Endothelial cell of umbilical vein (primary cell): ENCODE results near the gene RPL36A. TPM values are rescaled to one million over a fixed set of nuclear protein-coding genes. Genes with fewer than 3 reads are reported as not detected.

Source experiments
- BruUV-seq: library from RNA; stranded (reverse); fragments of 400-500 nt; replicated peaks from 2 replicates; lab custom pipeline; 2021; lab: Mats Ljungman, UMichigan
- CTCF ChIA-PET: fragments of 300-600, 350-600 bp; sonication (Branson Sonifier 250); formaldehyde crosslinking; loops from one replicate; lab custom pipeline; 2021; ENCODE audit warnings: antibody characterized with exemption, inconsistent platforms; lab: Charles Lee
- POLR2A ChIA-PET: fragments of 300-600, 350-600 bp; sonication (Branson Sonifier 250); formaldehyde crosslinking; loops from one replicate; lab custom pipeline; 2021; ENCODE audit warnings: antibody characterized with exemption, inconsistent platforms; lab: Charles Lee
- DNase-seq: peaks from one replicate; pipeline ENCODE4 v3.0.0-alpha.2; 2011; ENCODE audit warnings: low read depth, low spot score
- FAIRE-seq: peaks from 2 replicates; lab custom pipeline; 2011; peaks lifted over from hg19 to GRCh38; lab: Jason Lieb, UNC
- H2AFZ ChIP-seq: 2 replicates; pipeline ENCODE4 v1.6.0; 2012; ENCODE audit warnings: low read depth, low read length, control low read depth, inconsistent platforms
- H3K27ac ChIP-seq: 2 replicates; pipeline ENCODE4 v1.5.1; 2011; ENCODE audit warnings: low read depth, mild to moderate bottlenecking, control low read depth, low read length, moderate library complexity; ENCODE audit not compliant: insufficient read depth
- H3K27me3 ChIP-seq, 2 experiments: 2 replicates each; pipeline versions ENCODE4 v1.6.0 to v1.6.1; 2011; ENCODE audit warnings: low read length in 2 of 2, mixed read lengths in 1 of 2; ENCODE audit not compliant: control insufficient read depth in 2 of 2, insufficient read depth in 2 of 2
- H3K36me3 ChIP-seq, 2 experiments: 2 replicates in 1 of 2; 3 replicates in 1 of 2; pipeline ENCODE4 v1.5.1; 2011; ENCODE audit warnings: low read length in 2 of 2, mild to moderate bottlenecking in 1 of 2, moderate library complexity in 1 of 2; ENCODE audit not compliant: control insufficient read depth in 2 of 2, insufficient read depth in 2 of 2; ENCODE audit errors: extremely low read depth in 1 of 2
- H3K4me1 ChIP-seq: 3 replicates; pipeline ENCODE4 v1.5.1; 2011; ENCODE audit warnings: mild to moderate bottlenecking, low read length; ENCODE audit not compliant: control insufficient read depth, insufficient read depth; ENCODE audit errors: extremely low read depth
- H3K4me2 ChIP-seq: 2 replicates; pipeline ENCODE4 v1.6.1; 2011; ENCODE audit warnings: low read length, control low read depth, mixed read lengths; ENCODE audit not compliant: insufficient read depth
- H3K4me3 ChIP-seq, 3 experiments: fragments of 200-600 bp in 1 of 3; sonication (generic), shearing (Covaris generic) in 1 of 3; replicated peaks in 1 of 3; 2 replicates each; pipeline ENCODE4 v1.5.1; 2011 to 2016; ENCODE audit warnings: control low read depth in 3 of 3, low read length in 3 of 3, mild to moderate bottlenecking in 2 of 3, inconsistent platforms in 1 of 3, low read depth in 1 of 3, moderate library complexity in 1 of 3; ENCODE audit not compliant: insufficient read depth in 1 of 3
- H3K79me2 ChIP-seq: 2 replicates; pipeline ENCODE4 v1.6.0; 2012; ENCODE audit warnings: low read length, inconsistent platforms; ENCODE audit not compliant: control insufficient read depth, insufficient read depth
- H3K9ac ChIP-seq: replicated peaks from 2 replicates; pipeline ENCODE3; 2011; ENCODE audit warnings: low read length, control low read depth; ENCODE audit not compliant: insufficient read depth; ENCODE audit errors: extremely low read depth
- H3K9me1 ChIP-seq: replicated peaks from 3 replicates; pipeline ENCODE4 v1.6.0; 2011; ENCODE audit warnings: mild to moderate bottlenecking, low read length; ENCODE audit not compliant: control insufficient read depth, insufficient read depth; ENCODE audit errors: extremely low read depth
- H3K9me3 ChIP-seq: replicated peaks from 2 replicates; pipeline ENCODE4 v1.5.1; 2012; ENCODE audit warnings: low read length, inconsistent platforms; ENCODE audit not compliant: control insufficient read depth, insufficient read depth
- H4K20me1 ChIP-seq: replicated peaks from 2 replicates; pipeline ENCODE3; 2011; ENCODE audit warnings: mild to moderate bottlenecking, low read length; ENCODE audit not compliant: control insufficient read depth, insufficient read depth; ENCODE audit errors: extremely low read depth
- EZH2 ChIP-seq: IDR thresholded peaks from 2 replicates; pipeline ENCODE4 v1.6.1; 2012; ENCODE audit warnings: borderline replicate concordance, low read depth, mild to moderate bottlenecking, moderate library complexity, low read length, inconsistent platforms; ENCODE audit not compliant: severe bottlenecking
- FOS ChIP-seq: IDR thresholded peaks from 2 replicates; pipeline ENCODE4 v1.6.1; 2011; ENCODE audit warnings: mild to moderate bottlenecking, low read length, moderate library complexity, borderline replicate concordance; ENCODE audit not compliant: insufficient read depth
- GATA2 ChIP-seq: IDR thresholded peaks from 2 replicates; pipeline ENCODE4 v1.7.0; 2011; ENCODE audit warnings: low read depth, mild to moderate bottlenecking, moderate library complexity, mixed read lengths, low read length; ENCODE audit not compliant: insufficient read length, insufficient read depth
- JUN ChIP-seq: IDR thresholded peaks from 2 replicates; pipeline ENCODE4 v1.6.1; 2011; ENCODE audit warnings: borderline replicate concordance, low read depth; ENCODE audit not compliant: insufficient read length, insufficient read depth
- MYC ChIP-seq: IDR thresholded peaks from one replicate; pipeline ENCODE4 v1.6.1; 2011; ENCODE audit warnings: mild to moderate bottlenecking, low read depth, low read length
- POLR2A ChIP-seq: IDR thresholded peaks from 2 replicates; pipeline ENCODE4 v1.6.1; 2012; ENCODE audit warnings: low read depth, mild to moderate bottlenecking, control low read depth, low read length
- POLR2AphosphoS5 ChIP-seq: IDR thresholded peaks from 2 replicates; pipeline ENCODE4 v1.6.1; 2012; ENCODE audit warnings: low read depth, mild to moderate bottlenecking, control low read depth, low read length, moderate library complexity; ENCODE audit not compliant: insufficient read depth
- dilution Hi-C: fragments of 300-500 bp; cut with MboI; formaldehyde crosslinking; loops from one replicate; pipeline ENCODE4 v1.15.0; 2019; ENCODE audit warnings: low sequenced_read_pairs; ENCODE audit not compliant: extremely low pct_ligation_motif_present
- intact Hi-C: fragments of 100-400 bp; cut with micrococcal nuclease; formaldehyde crosslinking; loops from one replicate; pipeline ENCODE4 v1.10.0; 2022
- polyA plus RNA-seq, 4 experiments: library from polyadenylated mRNA; depleted of rRNA in 3 of 4; stranded (reverse) in 3 of 4; unstranded in 1 of 4; fragments of >200 nt; gene quantifications; 2 replicates each; pipeline versions ENCODE4 v1.2.1 to v1.2.3, GENCODE V29; 2011 to 2012; ENCODE audit warnings: missing spikeins in 1 of 4
- total RNA-seq: library from RNA; stranded (reverse); gene quantifications from 2 replicates; pipeline ENCODE4 v1.2.3, GENCODE V29; 2021
- TF ChIP-seq, protein P1 (sequence below), 2 donors: IDR thresholded peaks; 1 replicate in 1 of 2; 2 replicates in 1 of 2; pipeline ENCODE4 v1.5.1; 2011; ENCODE audit warnings: low read length in 2 of 2, mild to moderate bottlenecking in 2 of 2, moderate library complexity in 2 of 2, control low read depth in 1 of 2, inconsistent platforms in 1 of 2, low read depth in 1 of 2; ENCODE audit not compliant: insufficient read depth in 1 of 2; ENCODE audit errors: extremely low read depth in 1 of 2
- TF ChIP-seq, protein P2 (sequence below): IDR thresholded peaks from 2 replicates; pipeline ENCODE4 v1.6.1; 2011; ENCODE audit not compliant: insufficient read depth, insufficient read length

The RPL36A gene
- total and polyA plus RNA-seq, 2 donors (not counting 3 experiments of a cell fraction or from before 2014, with no cell fraction given): 284 to 1,196 TPM

DNA sequence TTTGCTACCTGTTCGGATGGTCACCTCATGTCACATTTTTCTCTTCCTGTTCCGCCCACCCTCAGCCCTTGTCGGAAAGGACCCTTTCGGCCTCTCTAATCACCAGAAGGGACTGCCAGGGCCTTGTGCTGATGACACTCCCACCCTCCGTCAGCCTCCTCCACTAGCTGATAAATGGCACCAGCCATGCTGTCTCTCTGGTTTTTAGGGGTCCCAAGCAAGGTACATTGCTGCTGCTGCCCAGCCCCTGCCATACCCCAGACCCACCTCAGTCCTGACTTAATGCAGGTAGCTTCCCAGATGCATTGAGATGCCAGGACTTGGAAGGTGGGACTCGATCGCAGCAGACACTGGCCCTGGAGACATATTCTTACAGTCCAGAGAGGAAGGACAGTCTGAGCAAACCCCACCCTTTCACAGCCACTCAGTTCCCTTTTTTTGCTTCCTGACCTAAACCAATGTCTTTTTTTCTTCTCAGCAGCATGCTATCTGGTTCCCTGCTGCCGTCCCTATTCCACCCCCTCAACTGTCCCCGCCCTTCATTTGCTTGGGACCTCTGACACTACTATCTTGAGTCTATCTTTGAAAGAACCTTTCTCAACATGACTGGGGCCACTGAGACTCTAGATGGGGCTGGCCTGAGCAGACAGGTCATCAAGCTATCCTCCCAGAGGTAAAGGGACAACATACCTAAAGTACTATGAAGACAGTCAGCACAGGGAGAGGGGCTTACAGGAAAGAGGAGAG lies 4.8 kb upstream of the RPL36A start, which contains the start of gene BTK:
Gene BTK (minus strand): TSS at position 397 of the 747 bp plus-strand sequence. CDS start 10,907 bp downstream, outside the sequence.
- TF ChIP-seq POLR2AphosphoS5 (no peak), EZH2 (no peak), FOS (no peak), JUN (no peak), POLR2A (no peak), GATA2 (no peak), MYC (no peak)
- TF ChIP-seq, protein P1, sequence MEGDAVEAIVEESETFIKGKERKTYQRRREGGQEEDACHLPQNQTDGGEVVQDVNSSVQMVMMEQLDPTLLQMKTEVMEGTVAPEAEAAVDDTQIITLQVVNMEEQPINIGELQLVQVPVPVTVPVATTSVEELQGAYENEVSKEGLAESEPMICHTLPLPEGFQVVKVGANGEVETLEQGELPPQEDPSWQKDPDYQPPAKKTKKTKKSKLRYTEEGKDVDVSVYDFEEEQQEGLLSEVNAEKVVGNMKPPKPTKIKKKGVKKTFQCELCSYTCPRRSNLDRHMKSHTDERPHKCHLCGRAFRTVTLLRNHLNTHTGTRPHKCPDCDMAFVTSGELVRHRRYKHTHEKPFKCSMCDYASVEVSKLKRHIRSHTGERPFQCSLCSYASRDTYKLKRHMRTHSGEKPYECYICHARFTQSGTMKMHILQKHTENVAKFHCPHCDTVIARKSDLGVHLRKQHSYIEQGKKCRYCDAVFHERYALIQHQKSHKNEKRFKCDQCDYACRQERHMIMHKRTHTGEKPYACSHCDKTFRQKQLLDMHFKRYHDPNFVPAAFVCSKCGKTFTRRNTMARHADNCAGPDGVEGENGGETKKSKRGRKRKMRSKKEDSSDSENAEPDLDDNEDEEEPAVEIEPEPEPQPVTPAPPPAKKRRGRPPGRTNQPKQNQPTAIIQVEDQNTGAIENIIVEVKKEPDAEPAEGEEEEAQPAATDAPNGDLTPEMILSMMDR (IDR thresholded peaks at IDR 0.05; ENCODE audit: extremely low read depth in 1 of 2, insufficient read depth in 1 of 2, low read depth in 1 of 2, low read length in 2 of 2): no peak
- TF ChIP-seq, protein P2, sequence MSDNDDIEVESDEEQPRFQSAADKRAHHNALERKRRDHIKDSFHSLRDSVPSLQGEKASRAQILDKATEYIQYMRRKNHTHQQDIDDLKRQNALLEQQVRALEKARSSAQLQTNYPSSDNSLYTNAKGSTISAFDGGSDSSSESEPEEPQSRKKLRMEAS: no peak
- Histone ChIP-seq H3K9ac (no peak within 1 kb of the TSS), H3K79me2 (peaks cover 1% of the 10 kb centered on the region), H3K4me1 (no peaks in the 10 kb centered on the region), H3K4me3 (no peak within 1 kb of the TSS), H3K27me3 (no peaks in the 10 kb centered on the region), H3K4me2 (no peak within 1 kb of the TSS), H3K36me3 (no peaks in the 10 kb centered on the region), H4K20me1 (no peaks in the 10 kb centered on the region), H3K9me1 (no peaks in the 10 kb centered on the region), H2AFZ (no peak within 1 kb of the TSS), H3K27ac (no peak within 1 kb of the TSS), H3K9me3 (no peaks in the 10 kb centered on the region)
- BruUV-seq: no TSS peak
- intact Hi-C loops: no loop called here
- POLR2A ChIA-PET: no interaction called here
- FAIRE-seq: no peak
- no peak for DNase-seq
- CTCF ChIA-PET: no interaction called here
- dilution Hi-C loops: no loop called here
